Stimulated activated CD4-positive, alpha-beta T cell treated with anti-CD3 and anti-CD28 coated beads, Interleukin-1b, Interleukin-23, amount 100 ng/mL, for 24 hours (primary cell): Measurements from ENCODE around the gene PIK3R6.
"Not testable (repeated sequence)": the region's sequence is repeated elsewhere in the genome, so short reads cannot be mapped to it uniquely, and the experiment has no call there.

ENCODE experiments used
- DNase-seq, 4 experiments: peaks; one replicate each; pipeline ENCODE4 v3.0.0-alpha.2; 2020; ENCODE audit warnings: low read depth in 4 of 4, low spot score in 1 of 4

PIK3R6 gene

GRCh38 chr17:8829036-8829941 is 38.2 kb downstream of the PIK3R6 start:
- DNase-seq: no peak

GRCh38 chr17:8828517-8828875 is 39.0 kb downstream of the PIK3R6 start:
- DNase-seq: no peak

GRCh38 chr17:8826808-8827435 is 40.6 kb downstream of the PIK3R6 start:
- no peak for DNase-seq

DNA sequence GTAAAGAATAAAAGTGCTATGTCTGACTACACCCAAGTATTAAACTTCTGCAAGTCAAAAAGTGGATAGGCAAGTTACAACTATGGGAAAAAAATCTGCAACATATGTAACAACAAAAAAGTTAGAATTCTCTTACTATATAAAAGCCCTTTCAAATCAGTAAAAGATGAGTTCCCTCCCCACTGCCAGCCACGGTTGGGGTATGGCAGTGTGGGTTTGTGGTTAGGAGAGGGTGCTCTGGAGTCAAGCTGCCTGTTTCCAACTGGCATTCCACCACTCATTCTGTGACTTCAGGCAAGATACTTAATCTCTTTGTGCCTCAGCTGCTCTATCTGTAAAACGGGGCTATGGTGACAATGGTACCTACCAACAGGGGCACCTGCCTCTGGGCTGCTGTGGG is 41.7 kb downstream of the PIK3R6 start:
- DNase-seq: no peak

- no peak for DNase-seq
Observed at GRCh38 chr17:8823279-8823678, 44.2 kb downstream of the PIK3R6 start.

DNA sequence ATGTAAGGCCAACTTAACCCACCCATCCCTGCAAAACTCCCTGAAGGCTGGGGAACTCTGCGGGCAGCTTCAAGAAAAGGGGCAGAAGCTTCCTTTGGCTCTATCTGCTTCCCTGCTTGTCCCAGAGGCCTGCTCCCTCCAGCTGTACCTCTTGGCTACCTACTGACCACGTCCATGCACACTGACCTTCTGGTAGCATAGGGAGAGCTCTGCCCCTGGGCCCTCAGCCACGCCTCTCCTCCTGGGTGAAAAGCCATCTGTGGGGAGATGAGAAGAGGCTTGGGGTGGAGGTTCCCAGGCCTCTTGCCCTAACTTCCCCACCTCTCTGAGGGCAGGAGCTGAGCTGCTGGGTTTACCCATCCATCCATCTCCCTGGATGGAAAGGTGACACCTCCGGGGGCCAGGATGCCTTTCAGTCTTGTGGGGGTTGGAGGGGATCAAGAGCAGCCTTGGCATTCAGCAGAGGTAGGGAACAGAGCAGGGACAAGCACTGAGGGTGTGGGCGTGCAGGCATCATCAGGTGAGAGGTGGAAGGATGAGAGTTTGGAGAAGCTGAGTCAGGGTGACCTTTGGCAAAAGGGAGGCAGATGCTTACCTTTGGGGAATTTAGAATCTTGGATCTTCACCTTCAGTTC is 45.0 kb downstream of the PIK3R6 start:
- no peak for DNase-seq

DNA sequence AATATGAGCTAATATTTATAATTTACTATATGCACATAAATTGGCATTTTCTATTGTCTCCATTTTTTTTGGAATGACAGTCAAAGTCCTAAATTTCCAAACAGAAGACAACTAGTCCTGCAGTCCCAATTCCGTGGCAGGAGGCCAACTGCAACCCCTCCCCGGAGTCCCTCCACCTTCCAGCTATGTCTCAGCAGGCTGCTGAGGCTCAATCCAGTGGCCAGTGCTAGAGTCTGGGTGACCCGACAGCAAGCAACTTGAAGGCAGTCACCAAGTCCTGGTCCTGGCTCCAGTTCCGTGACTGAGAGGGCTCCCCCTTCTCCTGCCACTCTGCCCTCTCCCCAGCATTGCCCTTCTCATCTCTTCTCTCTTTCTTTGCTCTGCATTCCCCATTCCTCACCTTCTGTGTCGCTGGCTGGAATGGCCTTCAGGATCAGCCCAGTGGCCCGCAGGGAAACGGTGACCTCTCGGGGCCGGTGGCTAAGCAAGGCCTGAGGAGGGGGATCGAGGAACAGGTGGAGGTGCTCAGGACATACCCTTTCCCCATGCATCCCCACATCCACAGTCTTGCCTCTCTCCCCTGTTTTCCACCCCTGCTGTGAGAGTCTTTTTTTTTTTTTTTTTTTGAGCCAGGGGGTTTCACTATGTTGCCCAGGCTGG is 45.9 kb downstream of the PIK3R6 start:
- DNase-seq: no peak

GRCh38 chr17:8820311-8821010 is 47.0 kb downstream of the PIK3R6 start:
- DNase-seq: no peak

DNA sequence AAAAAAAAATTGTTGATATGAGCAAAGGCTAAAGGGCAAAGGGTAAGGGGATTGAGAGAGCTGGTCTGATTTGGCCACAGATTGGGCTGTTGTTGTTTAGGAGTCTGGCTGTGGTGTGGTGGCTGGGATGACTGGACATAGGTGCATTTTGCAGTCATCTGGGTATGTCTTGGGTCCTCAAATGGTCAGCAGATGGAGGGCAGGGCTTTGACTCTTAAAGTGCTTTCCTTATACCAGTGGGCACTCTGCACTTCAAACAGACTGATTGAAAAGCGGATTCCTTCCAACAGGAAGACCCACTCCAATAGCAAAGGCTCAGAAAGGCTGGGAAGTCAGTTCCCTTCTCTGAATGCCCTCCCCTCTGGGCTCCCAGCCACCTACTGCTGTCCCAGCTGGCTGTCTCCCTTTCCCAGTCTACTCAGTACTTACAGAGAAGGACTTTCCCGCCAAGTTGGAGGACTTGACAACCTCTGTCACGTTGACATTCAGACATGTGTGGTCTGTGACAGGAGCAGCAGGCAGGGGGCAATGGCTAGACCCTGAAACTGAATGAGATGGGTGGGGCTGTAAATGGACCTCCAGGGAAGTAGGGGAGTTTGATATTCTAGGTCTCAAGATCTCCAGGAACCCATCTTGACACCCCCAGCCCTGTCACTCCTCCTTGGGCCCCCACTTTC is 48.7 kb downstream of the PIK3R6 start:
- no peak for DNase-seq

- DNase-seq: no peak
Observed at GRCh38 chr17:8818047-8818446, 49.4 kb downstream of the PIK3R6 start.

GRCh38 chr17:8806926-8807550 is 60.4 kb downstream of the PIK3R6 start:
- no peak for DNase-seq

DNA sequence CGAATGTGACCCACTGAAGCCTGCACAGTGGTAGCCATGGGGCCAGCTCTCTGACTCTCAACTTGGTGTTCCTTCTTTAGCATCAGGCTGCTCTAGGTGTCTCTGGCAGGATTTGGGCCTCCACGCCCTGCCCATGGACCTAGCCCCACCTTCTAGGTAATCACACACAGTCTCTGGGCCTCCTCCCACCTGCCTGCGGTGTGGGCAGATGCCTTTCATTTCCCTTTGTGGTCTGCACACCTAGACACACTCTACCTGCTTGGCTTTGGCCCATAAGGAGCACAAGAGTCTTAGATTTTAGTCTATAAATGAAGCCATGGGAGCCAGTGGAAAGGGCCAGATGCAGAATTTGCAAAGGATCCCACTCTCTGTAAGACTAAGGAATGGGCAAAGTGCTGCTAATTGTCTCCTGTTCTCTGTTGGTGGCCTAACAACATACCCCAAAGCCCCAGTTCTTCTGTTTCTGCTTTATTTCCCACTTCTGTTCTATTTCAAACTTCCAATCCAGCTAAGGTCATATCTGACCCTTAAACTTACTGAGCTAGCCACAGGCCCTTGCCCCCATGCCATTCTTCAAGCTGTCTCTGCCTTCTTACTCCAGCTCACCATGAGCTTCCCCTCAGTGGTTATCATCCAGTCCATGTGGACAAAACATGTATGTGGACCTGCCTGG is 61.1 kb downstream of the PIK3R6 start:
- no peak for DNase-seq

- DNase-seq: not testable (repeated sequence)
Observed at GRCh38 chr17:8805396-8805795, 62.1 kb downstream of the PIK3R6 start.

- DNase-seq: no peak
Observed at GRCh38 chr17:8803531-8804420, 63.7 kb downstream of the PIK3R6 start.

DNA sequence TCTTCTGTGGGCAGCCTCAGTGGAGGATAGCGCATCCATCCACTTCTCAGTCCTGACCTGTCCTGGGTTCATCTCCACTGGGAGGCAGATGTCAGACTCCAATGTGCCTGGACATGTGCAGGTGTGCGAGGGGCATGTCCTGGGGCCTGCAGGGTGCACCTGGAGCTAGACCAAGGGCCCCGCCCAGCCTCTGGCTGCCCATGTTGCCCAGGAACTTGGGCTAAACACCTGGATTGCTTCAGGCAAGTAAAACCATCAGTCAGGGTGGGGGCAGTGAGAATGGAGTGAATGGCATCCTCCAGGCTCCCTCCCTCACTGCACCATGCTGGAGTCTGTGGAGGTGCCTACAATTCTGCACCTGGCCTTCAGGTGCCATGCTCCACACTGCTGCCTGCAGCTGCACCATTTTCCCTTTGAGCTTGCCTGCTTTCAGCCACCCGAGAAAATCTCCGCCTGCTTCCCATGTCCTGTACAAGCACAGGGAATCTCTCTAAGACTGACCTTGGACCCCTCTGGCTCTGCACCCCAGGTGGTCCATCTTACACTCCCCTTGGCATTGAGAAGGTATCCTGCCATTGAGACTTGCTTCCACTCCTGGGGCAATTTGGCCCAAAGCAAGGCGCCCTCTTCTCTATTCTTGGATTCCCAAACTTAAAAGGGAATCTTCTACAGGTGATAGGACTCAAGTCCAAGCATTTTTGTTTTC is 66.2 kb downstream of the PIK3R6 start:
- DNase-seq: no peak

- DNase-seq: no peak
Observed at GRCh38 chr17:8800656-8801055, 66.8 kb downstream of the PIK3R6 start.

DNA sequence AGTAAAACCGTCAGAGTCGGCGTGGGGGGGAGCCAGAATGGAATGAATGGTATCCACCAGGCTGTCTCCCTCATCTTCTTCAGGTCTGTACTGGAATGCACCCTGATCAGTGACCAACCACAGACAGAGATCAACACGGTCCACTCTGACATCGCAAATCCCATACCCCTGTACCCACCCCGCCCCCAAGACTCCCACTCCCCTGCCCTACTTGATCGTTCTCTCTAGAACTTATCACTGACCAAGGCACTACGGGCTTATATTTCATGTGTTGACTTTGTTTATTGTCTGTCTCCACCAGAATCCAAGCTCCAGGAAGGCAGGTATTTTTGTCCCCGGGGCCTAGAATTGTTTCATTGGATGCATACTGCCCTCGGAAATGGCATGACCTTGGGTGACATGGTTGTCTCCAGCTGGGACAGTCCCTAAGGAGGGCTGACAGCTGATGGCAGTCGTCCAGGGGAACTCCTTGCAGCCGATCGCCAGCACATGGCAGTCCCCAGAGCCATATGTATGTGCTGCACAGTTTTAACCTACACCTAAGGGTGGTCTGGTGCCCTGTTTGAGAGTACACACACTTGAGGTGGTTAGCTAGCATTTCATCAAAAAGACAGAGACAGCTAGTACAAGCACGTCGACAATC is 67.8 kb downstream of the PIK3R6 start:
- no peak for DNase-seq
